K562 (cell line): ENCODE results near the gene MYO1E. TPM values are rescaled to one million over a fixed set of nuclear protein-coding genes. Genes with fewer than 3 reads are reported as not detected.

ENCODE experiments used
- ARHGAP35 ChIP-seq: fragments of 450-650 bp; IDR thresholded peaks from 2 replicates; pipeline ENCODE4 v1.6.1; 2018; ENCODE audit not compliant: partially characterized antibody
- BDP1 ChIP-seq: IDR thresholded peaks from 3 replicates; pipeline ENCODE4 v1.6.1; 2011; ENCODE audit not compliant: insufficient read length, insufficient read depth
- BHLHE40 ChIP-seq: IDR thresholded peaks from 2 replicates; pipeline ENCODE4 v1.6.1; 2011; ENCODE audit warnings: low read length, improper control_type of control experiment
- COPS2 ChIP-seq: fragments of 450-650 bp; conservative IDR thresholded peaks from 2 replicates; pipeline ENCODE4 v1.6.1; 2016; ENCODE audit warnings: mild to moderate bottlenecking, moderate library complexity
- CREM ChIP-seq: IDR thresholded peaks from 2 replicates; pipeline ENCODE4 v1.6.1; 2014; ENCODE audit warnings: antibody characterized with exemption, low read depth
- CTCF ChIP-seq, 3 experiments: IDR thresholded peaks in 2 of 3; conservative IDR thresholded peaks in 1 of 3; 2 replicates each; pipeline ENCODE4 v1.5.1; 2011 to 2012; ENCODE audit warnings: low read length in 3 of 3, mild to moderate bottlenecking in 3 of 3, control low read depth in 2 of 3, improper control_type of control experiment in 1 of 3, inconsistent platforms in 1 of 3, low read depth in 1 of 3, mixed read lengths in 1 of 3, moderate library complexity in 1 of 3; ENCODE audit not compliant: insufficient read depth in 2 of 3
- DMBX1 ChIP-seq: fragments of 250-450 bp; sonication (Bioruptor Pico); IDR thresholded peaks from 2 replicates; pipeline ENCODE4 v1.8.0; 2022; ENCODE audit warnings: inconsistent platforms, mild to moderate bottlenecking, moderate library complexity, borderline replicate concordance
- E2F6 ChIP-seq, 2 experiments: IDR thresholded peaks; 2 replicates each; pipeline ENCODE4 v1.6.1; 2011; ENCODE audit warnings: borderline replicate concordance in 1 of 2, control low read depth in 1 of 2, low read depth in 1 of 2, low read length in 1 of 2, mild to moderate bottlenecking in 1 of 2, mixed read lengths in 1 of 2, moderate library complexity in 1 of 2; ENCODE audit not compliant: insufficient read depth in 1 of 2, insufficient read length in 1 of 2, poor library complexity in 1 of 2, severe bottlenecking in 1 of 2; ENCODE audit errors: extremely low read depth in 1 of 2
- FOXJ2 ChIP-seq: fragments of 200-800 bp; sonication (Bioruptor generic); IDR thresholded peaks from 2 replicates; pipeline ENCODE4 v1.6.1; 2016; ENCODE audit warnings: missing genetic modification characterization, missing compliant biosample characterization
- HMGN3 ChIP-seq: IDR thresholded peaks from 2 replicates; pipeline ENCODE4 v1.6.1; 2011; ENCODE audit warnings: borderline replicate concordance, low read depth, mild to moderate bottlenecking, mixed read lengths, low read length; ENCODE audit not compliant: insufficient read length; ENCODE audit errors: extremely low read depth
- IRF9 ChIP-seq: fragments of 450-650 bp; IDR thresholded peaks from 2 replicates; pipeline ENCODE4 v1.6.1; 2016; ENCODE audit warnings: missing biosample characterization, missing genetic modification characterization
- PCBP1 ChIP-seq: fragments of 200-400 bp; formaldehyde crosslinking; IDR thresholded peaks from 2 replicates; pipeline ENCODE4 v1.6.1; 2018; ENCODE audit warnings: mild to moderate bottlenecking, low read depth, low read length; ENCODE audit not compliant: poor library complexity, severe bottlenecking
- POLR2AphosphoS2 ChIP-seq: IDR thresholded peaks from 2 replicates; pipeline ENCODE4 v1.6.1; 2012; ENCODE audit warnings: low read length, improper control_type of control experiment
- POLR3G ChIP-seq: IDR thresholded peaks from 2 replicates; pipeline ENCODE4 v1.6.1; 2011; ENCODE audit not compliant: insufficient read length, insufficient replicate concordance; ENCODE audit errors: extremely low read depth
- PTRF ChIP-seq: fragments of 450-650 bp; IDR thresholded peaks from 2 replicates; pipeline ENCODE4 v1.6.1; 2016; ENCODE audit warnings: mild to moderate bottlenecking, missing genetic modification characterization, missing compliant biosample characterization
- SRSF3 ChIP-seq: fragments of 200-400 bp; formaldehyde crosslinking; IDR thresholded peaks from 2 replicates; pipeline ENCODE4 v1.6.1; 2016; ENCODE audit warnings: mild to moderate bottlenecking, low read length, moderate library complexity; ENCODE audit not compliant: insufficient read depth
- STAT5A ChIP-seq: IDR thresholded peaks from 2 replicates; pipeline ENCODE4 v1.6.1; 2012; ENCODE audit warnings: low read length, inconsistent platforms, borderline replicate concordance
- ZFP36 ChIP-seq: fragments of 150-350 bp; IDR thresholded peaks from 2 replicates; pipeline ENCODE4 v1.6.1; 2018; ENCODE audit warnings: low read length, low read depth; ENCODE audit not compliant: partially characterized antibody
- ZNF354B ChIP-seq: fragments of 250-450 bp; sonication (Bioruptor Pico); IDR thresholded peaks from 2 replicates; pipeline ENCODE4 v1.4.0; 2020
- ZNF398 ChIP-seq: fragments of 250-450 bp; sonication (Bioruptor Pico); IDR thresholded peaks from 2 replicates; pipeline ENCODE4 v1.8.0; 2021; ENCODE audit warnings: moderate library complexity, mild to moderate bottlenecking, inconsistent platforms
- ZNF644 ChIP-seq: fragments of 200-800 bp; sonication (Bioruptor generic); IDR thresholded peaks from 2 replicates; pipeline ENCODE4 v1.6.1; 2016; ENCODE audit warnings: low read depth, missing genetic modification characterization, missing compliant biosample characterization
- polyA plus RNA-seq, 8 experiments: library from polyadenylated mRNA; depleted of rRNA in 4 of 8; stranded (reverse) in 5 of 8; unstranded in 3 of 8; fragments of >200 nt; fragmentation: Nextera tagmentation in 2 of 8; fragmentation: Illumina TruSeq in 1 of 8; extraction: Ambion mirVana in 2 of 8; extraction: Trizol in 1 of 8; gene quantifications; 2 replicates each; pipeline versions ENCODE4 v1.2.1 to v1.2.3, GENCODE V29; 2011 to 2014; ENCODE audit warnings: inconsistent platforms in 1 of 8, missing spikeins in 1 of 8
- total RNA-seq, 7 experiments: library from RNA; depleted of rRNA in 6 of 7; stranded (reverse); fragments of >200 nt in 6 of 7; fragmentation: Illumina TruSeq in 2 of 7; extraction: Trizol in 2 of 7; gene quantifications; 2 replicates each; pipeline versions ENCODE4 v1.2.1 to v1.2.3, GENCODE V29; 2011 to 2021; ENCODE audit warnings: low replicate concordance in 1 of 7
- TF ChIP-seq, protein P1 (sequence below): fragments of 450-650 bp; IDR thresholded peaks from 2 replicates; pipeline ENCODE4 v1.6.1; 2017; ENCODE audit warnings: mild to moderate bottlenecking, moderate library complexity

MYO1E gene
- total and polyA plus RNA-seq, 9 of the 15 experiments (the other 6 are each of a cell fraction or from before 2014, with no cell fraction given) = under 0.01 to 0.44 (median 0.01) TPM; not detected in 6

GRCh38 chr15:59138243-59138642 lies 234.4 kb downstream of the MYO1E start (continued):
- TF ChIP-seq E2F6 (IDR thresholded peaks at IDR 0.05; ENCODE audit: borderline replicate concordance in 1 of 2, extremely low read depth in 1 of 2, insufficient read depth in 1 of 2, insufficient read length in 1 of 2, low read depth in 1 of 2, low read length in 1 of 2, poor library complexity in 1 of 2, severe bottlenecking in 1 of 2) = peak in 1 of 2 experiments; percentile 45
- TF ChIP-seq PCBP1 = no peak
- TF ChIP-seq COPS2 = no peak
- TF ChIP-seq DMBX1 (CRISPR knock-in tag) = 0 out of 2 replicates have a peak, but pooled peaks have one; percentile 53
- no peak for TF ChIP-seq POLR3G
- TF ChIP-seq CTCF (IDR thresholded peaks at IDR 0.05 in 2 of 3, conservative IDR thresholded peaks at IDR 0.05 in 1 of 3; ENCODE audit: insufficient read depth in 2 of 3, low read depth in 1 of 3, low read length in 3 of 3) = peak; percentile 99
- TF ChIP-seq ZFP36 = peak; percentile 11
- no peak for TF ChIP-seq ZNF398 (CRISPR knock-in tag)
- TF ChIP-seq IRF9 (tag) = no peak
- no peak for TF ChIP-seq PTRF (tag)
- TF ChIP-seq, protein P1, sequence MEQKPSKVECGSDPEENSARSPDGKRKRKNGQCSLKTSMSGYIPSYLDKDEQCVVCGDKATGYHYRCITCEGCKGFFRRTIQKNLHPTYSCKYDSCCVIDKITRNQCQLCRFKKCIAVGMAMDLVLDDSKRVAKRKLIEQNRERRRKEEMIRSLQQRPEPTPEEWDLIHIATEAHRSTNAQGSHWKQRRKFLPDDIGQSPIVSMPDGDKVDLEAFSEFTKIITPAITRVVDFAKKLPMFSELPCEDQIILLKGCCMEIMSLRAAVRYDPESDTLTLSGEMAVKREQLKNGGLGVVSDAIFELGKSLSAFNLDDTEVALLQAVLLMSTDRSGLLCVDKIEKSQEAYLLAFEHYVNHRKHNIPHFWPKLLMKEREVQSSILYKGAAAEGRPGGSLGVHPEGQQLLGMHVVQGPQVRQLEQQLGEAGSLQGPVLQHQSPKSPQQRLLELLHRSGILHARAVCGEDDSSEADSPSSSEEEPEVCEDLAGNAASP = no peak
- no peak for TF ChIP-seq POLR2AphosphoS2
- TF ChIP-seq ZNF644 (tag) = no peak
- TF ChIP-seq BDP1 = no peak
- 0 out of 2 replicates have a peak, but pooled peaks have one; percentile 52 for TF ChIP-seq FOXJ2 (tag)
- TF ChIP-seq STAT5A = no peak; the same call in 1 of the 2 replicates
- no peak for TF ChIP-seq SRSF3
- TF ChIP-seq ARHGAP35 = no peak
- peak; percentile 37 for TF ChIP-seq HMGN3
- no peak for TF ChIP-seq ZNF354B (CRISPR knock-in tag)
- TF ChIP-seq CREM = peak; percentile 66
- TF ChIP-seq BHLHE40 = peak; percentile 50; the same call in 1 of the 2 replicates
